ENCODE measurements around the gene NLRC5. TPM values are rescaled to one million over a fixed set of nuclear protein-coding genes. Genes with fewer than 3 reads are reported as not detected.

The NLRC5 gene
- polyA plus RNA-seq, 1 experiment = 19.2 TPM

DNA sequence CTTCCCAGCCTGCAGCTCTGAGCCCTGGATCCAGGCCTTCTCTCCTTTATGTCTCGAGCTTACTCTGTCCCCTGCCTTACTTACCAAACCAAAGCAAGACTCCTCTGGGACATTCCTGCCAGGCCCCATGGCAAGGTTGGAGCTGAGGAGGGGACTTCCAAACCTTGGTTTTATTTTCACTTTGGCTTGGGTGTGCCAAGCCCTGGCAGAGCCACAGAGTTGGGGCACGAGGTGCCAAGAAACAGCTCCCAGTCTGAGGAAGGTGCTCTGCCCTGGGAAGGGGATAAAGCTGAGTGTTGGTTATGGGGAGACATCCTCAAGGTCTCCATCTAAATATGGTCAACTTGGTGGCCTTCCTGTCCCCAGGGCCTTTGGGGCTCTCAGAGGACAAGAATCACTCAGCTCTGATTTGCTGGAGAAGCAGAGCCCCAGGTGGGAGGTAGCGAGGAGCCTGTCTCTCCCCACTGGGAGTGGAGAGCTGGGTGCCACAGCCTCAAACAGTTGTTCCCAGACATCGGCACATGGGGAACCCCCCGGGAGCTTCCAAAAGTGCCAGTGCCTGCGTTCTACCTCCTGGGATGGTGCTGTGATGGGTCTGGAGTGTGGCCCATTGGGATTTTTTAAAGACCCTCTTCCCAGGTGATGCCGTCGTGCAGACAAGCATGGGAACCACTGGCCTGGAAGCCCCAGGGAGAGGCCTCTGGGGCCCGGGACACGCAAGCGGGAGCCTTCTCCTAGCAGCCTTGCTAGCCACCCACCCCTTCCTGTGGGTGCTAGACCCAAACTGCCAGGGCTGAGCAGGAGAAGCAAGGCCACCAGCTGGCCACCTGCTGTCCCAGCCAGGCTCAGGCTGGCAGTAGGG, 10.3 kb downstream of the NLRC5 start:
- ChIA-PET CTCF (no interaction called here), POLR2A (interaction anchor here (0.7 kb wide), 1 partner anchor 10 kb away, joined by 4 read pairs; the partner anchor contains the start of gene NLRC5)

GRCh38 chr16:57000271-57001025, 11.1 kb downstream of the NLRC5 start:
- ChIA-PET CTCF (no interaction called here), POLR2A (no interaction called here)
- DNase-seq (ENCODE audit: low read depth) = peak; percentile 77
- H3K27me3 ChIP-seq (ENCODE audit: control insufficient read depth, insufficient read depth, low read length) = no peaks in the 10 kb centered on the region
- no peaks in the 10 kb centered on the region for H3K36me3 ChIP-seq (ENCODE audit: control insufficient read depth, insufficient read depth, low read length)
- TF ChIP-seq, protein P1, sequence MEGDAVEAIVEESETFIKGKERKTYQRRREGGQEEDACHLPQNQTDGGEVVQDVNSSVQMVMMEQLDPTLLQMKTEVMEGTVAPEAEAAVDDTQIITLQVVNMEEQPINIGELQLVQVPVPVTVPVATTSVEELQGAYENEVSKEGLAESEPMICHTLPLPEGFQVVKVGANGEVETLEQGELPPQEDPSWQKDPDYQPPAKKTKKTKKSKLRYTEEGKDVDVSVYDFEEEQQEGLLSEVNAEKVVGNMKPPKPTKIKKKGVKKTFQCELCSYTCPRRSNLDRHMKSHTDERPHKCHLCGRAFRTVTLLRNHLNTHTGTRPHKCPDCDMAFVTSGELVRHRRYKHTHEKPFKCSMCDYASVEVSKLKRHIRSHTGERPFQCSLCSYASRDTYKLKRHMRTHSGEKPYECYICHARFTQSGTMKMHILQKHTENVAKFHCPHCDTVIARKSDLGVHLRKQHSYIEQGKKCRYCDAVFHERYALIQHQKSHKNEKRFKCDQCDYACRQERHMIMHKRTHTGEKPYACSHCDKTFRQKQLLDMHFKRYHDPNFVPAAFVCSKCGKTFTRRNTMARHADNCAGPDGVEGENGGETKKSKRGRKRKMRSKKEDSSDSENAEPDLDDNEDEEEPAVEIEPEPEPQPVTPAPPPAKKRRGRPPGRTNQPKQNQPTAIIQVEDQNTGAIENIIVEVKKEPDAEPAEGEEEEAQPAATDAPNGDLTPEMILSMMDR (IDR thresholded peaks at IDR 0.05; ENCODE audit: insufficient read depth, low read depth, low read length) = no peak
- no peak overlapping the region for H3K4me3 ChIP-seq (ENCODE audit: low read depth, low read length)

More for the DNA sequence above, 10.3 kb downstream of the NLRC5 start:
- Histone ChIP-seq H3K4me3 (ENCODE audit: low read depth, low read length) (no peak overlapping the region), H3K36me3 (ENCODE audit: control insufficient read depth, insufficient read depth, low read length) (no peaks in the 10 kb centered on the region), H3K27me3 (ENCODE audit: control insufficient read depth, insufficient read depth, low read length) (no peaks in the 10 kb centered on the region)
- no peak for DNase-seq (ENCODE audit: low read depth)
- TF ChIP-seq, protein P1 (IDR thresholded peaks at IDR 0.05; ENCODE audit: insufficient read depth, low read depth, low read length) = no peak

DNA sequence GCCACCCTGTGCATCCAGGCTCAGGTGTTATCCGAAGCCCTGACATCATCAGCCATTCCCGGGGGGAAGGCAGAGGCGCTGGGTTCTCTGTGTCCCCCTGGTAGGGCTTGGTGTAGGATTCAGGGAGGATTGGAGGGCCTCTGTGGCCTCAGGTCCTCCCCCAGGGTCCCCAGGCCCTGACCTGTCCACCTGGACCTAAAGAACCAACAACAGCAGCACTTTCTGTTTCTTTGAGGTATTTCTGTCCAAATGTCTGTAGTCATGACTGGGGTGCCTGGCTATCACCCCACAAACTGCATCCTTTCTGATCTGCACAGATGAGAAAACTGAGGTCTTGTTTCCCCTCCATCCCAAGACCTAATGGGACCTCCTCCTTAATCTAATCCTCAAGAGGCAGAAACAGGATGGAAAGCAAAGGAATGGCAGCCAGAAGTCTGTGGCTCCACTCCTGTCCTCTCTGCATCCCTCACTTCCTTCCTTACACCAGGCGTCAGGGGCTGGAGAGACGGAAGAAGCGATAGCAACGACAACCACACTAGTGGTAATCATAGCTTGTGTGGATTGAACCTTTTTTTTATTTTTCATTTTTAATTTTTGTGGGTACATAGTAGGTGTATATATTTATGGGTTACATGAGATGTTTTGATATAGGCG, 11.8 kb downstream of the NLRC5 start:
- Histone ChIP-seq H3K36me3 (ENCODE audit: control insufficient read depth, insufficient read depth, low read length) (no peaks in the 10 kb centered on the region), H3K27me3 (ENCODE audit: control insufficient read depth, insufficient read depth, low read length) (no peaks in the 10 kb centered on the region), H3K4me3 (ENCODE audit: low read depth, low read length) (no peak overlapping the region)
- TF ChIP-seq, protein P1 (IDR thresholded peaks at IDR 0.05; ENCODE audit: insufficient read depth, low read depth, low read length) = no peak
- ChIA-PET POLR2A (no interaction called here), CTCF (no interaction called here)
- DNase-seq (ENCODE audit: low read depth) = no peak

GRCh38 chr16:57003439-57004386, 14.4 kb downstream of the NLRC5 start:
- ChIA-PET POLR2A (no interaction called here), CTCF (no interaction called here)
- TF ChIP-seq, protein P1 (IDR thresholded peaks at IDR 0.05; ENCODE audit: insufficient read depth, low read depth, low read length) = no peak
- no peaks in the 10 kb centered on the region for H3K36me3 ChIP-seq (ENCODE audit: control insufficient read depth, insufficient read depth, low read length)
- no peak for DNase-seq (ENCODE audit: low read depth)
- H3K4me3 ChIP-seq (ENCODE audit: low read depth, low read length) = no peak overlapping the region
- H3K27me3 ChIP-seq (ENCODE audit: control insufficient read depth, insufficient read depth, low read length) = no peaks in the 10 kb centered on the region

Data from BJ (cell line).